ENCODE measurements around the gene N4BP2.

- TF ChIP-seq, protein P1, sequence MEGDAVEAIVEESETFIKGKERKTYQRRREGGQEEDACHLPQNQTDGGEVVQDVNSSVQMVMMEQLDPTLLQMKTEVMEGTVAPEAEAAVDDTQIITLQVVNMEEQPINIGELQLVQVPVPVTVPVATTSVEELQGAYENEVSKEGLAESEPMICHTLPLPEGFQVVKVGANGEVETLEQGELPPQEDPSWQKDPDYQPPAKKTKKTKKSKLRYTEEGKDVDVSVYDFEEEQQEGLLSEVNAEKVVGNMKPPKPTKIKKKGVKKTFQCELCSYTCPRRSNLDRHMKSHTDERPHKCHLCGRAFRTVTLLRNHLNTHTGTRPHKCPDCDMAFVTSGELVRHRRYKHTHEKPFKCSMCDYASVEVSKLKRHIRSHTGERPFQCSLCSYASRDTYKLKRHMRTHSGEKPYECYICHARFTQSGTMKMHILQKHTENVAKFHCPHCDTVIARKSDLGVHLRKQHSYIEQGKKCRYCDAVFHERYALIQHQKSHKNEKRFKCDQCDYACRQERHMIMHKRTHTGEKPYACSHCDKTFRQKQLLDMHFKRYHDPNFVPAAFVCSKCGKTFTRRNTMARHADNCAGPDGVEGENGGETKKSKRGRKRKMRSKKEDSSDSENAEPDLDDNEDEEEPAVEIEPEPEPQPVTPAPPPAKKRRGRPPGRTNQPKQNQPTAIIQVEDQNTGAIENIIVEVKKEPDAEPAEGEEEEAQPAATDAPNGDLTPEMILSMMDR (IDR thresholded peaks at IDR 0.05), result no peak
- TF ChIP-seq POLR2A (IDR thresholded peaks at IDR 0.05), result no peak
Measured at GRCh38 chr4:40038977-40039376, 17.7 kb upstream of the N4BP2 start.

Data from tibial nerve (tissue), 3 donors.